Erythroblast (primary cell): ENCODE results near the gene SSBP3.

Experiments used
- GATA1 ChIP-seq: IDR thresholded peaks from 2 replicates; pipeline ENCODE4 v1.6.1; 2011; ENCODE audit warnings: low read depth, mild to moderate bottlenecking, control low read depth, low read length, moderate library complexity
- POLR2A ChIP-seq: IDR thresholded peaks from 2 replicates; pipeline ENCODE4 v1.6.1; 2011; ENCODE audit warnings: mild to moderate bottlenecking, low read length

- no peak for TF ChIP-seq POLR2A
- no peak for TF ChIP-seq GATA1
Observed at GRCh38 chr1:54186056-54186455, 220.1 kb downstream of the SSBP3 start.
